Activated naive CD4-positive, alpha-beta T cell (primary cell): ENCODE data around the gene CFAP100.

Experiments
- DNase-seq, 4 experiments: peaks; one replicate each; lab custom pipeline; 2025; lab: John Stamatoyannopoulos, UW

The CFAP100 gene

GRCh38 chr3:126440709-126440995, 45.9 kb downstream of the CFAP100 start:
- no peak for DNase-seq

GRCh38 chr3:126441256-126441880, 46.7 kb downstream of the CFAP100 start:
- no peak for DNase-seq

- no peak for DNase-seq
These were observed 47.6 kb downstream of the CFAP100 start for GRCh38 chr3:126442094-126442855.

- no peak for DNase-seq
These were observed 48.1 kb downstream of the CFAP100 start for GRCh38 chr3:126442856-126443242.

- DNase-seq: no peak
These were observed 50.8 kb downstream of the CFAP100 start for GRCh38 chr3:126445506-126445905.

- DNase-seq: no peak
These were observed 51.6 kb downstream of the CFAP100 start for GRCh38 chr3:126446301-126446700.

GRCh38 chr3:126446791-126447190, 52.1 kb downstream of the CFAP100 start:
- DNase-seq: no peak

GRCh38 chr3:126447456-126448106, 52.9 kb downstream of the CFAP100 start:
- no peak for DNase-seq

- no peak for DNase-seq
These were observed 53.6 kb downstream of the CFAP100 start for GRCh38 chr3:126448136-126448892.

GRCh38 chr3:126448893-126449180, 54.1 kb downstream of the CFAP100 start:
- no peak for DNase-seq

GRCh38 chr3:126449621-126450051, 54.9 kb downstream of the CFAP100 start:
- DNase-seq: no peak

GRCh38 chr3:126450219-126450618, 55.5 kb downstream of the CFAP100 start:
- no peak for DNase-seq

GRCh38 chr3:126450744-126451143, 56.0 kb downstream of the CFAP100 start:
- DNase-seq: no peak

- DNase-seq: no peak
These were observed 56.8 kb downstream of the CFAP100 start for GRCh38 chr3:126451511-126451910.

- no peak for DNase-seq
These were observed 57.5 kb downstream of the CFAP100 start for GRCh38 chr3:126452213-126452612.

- DNase-seq: no peak
These were observed 59.3 kb downstream of the CFAP100 start for GRCh38 chr3:126454025-126454424.

- no peak for DNase-seq
These were observed 59.9 kb downstream of the CFAP100 start for GRCh38 chr3:126454437-126455198.

GRCh38 chr3:126456211-126456610, 61.5 kb downstream of the CFAP100 start:
- no peak for DNase-seq

GRCh38 chr3:126456766-126457388, 62.2 kb downstream of the CFAP100 start:
- DNase-seq: no peak

- DNase-seq: no peak
These were observed 64.5 kb downstream of the CFAP100 start for GRCh38 chr3:126459111-126459762.

GRCh38 chr3:126459763-126460127, 65.0 kb downstream of the CFAP100 start:
- DNase-seq: no peak
